IMR-90 (cell line): Measurements from ENCODE around the gene PXT1. TPM values are rescaled to one million over a fixed set of nuclear protein-coding genes. Genes with fewer than 3 reads are reported as not detected.

Experiments used
- ATAC-seq: fragments of 200-7000 bp; cut with Tn5 transposase; 2 replicates; pipeline ENCODE4 v1.9.1; 2020; ENCODE audit warnings: low read depth, mild to moderate bottlenecking, moderate library complexity
- BruUV-seq: library from RNA; stranded (reverse); fragments of 400-500 nt; replicated peaks from 2 replicates; lab custom pipeline; 2021; lab: Mats Ljungman, UMichigan
- CTCF ChIA-PET: fragments of 300-600 bp; formaldehyde crosslinking; extraction: SDS; loops from one replicate; lab custom pipeline; 2021; ENCODE audit warnings: antibody characterized with exemption; lab: Yijun Ruan, JAX
- POLR2A ChIA-PET: fragments of 300-600 bp; sonication (Branson Sonifier 250); formaldehyde crosslinking; loops from one replicate; lab custom pipeline; 2022; ENCODE audit warnings: antibody characterized with exemption; ENCODE audit not compliant: unreplicated experiment; lab: Charles Lee
- DNase-seq: peaks from one replicate; pipeline ENCODE4 v3.0.0; 2013
- H2AFZ ChIP-seq: replicated peaks from 2 replicates; pipeline ENCODE3; 2013; ENCODE audit warnings: low read length, mild to moderate bottlenecking; ENCODE audit not compliant: poor library complexity
- H2AK5ac ChIP-seq: 2 replicates; pipeline ENCODE4 v1.6.1; 2013; ENCODE audit warnings: low read depth, low read length, inconsistent platforms
- H2AK9ac ChIP-seq: replicated peaks from 2 replicates; pipeline ENCODE3; 2013; ENCODE audit warnings: mild to moderate bottlenecking, low read depth, low read length, moderate library complexity; ENCODE audit not compliant: poor library complexity
- H2BK120ac ChIP-seq: 2 replicates; pipeline ENCODE4 v1.6.1; 2013; ENCODE audit warnings: low read depth, low read length, inconsistent platforms
- H2BK15ac ChIP-seq: 3 replicates; pipeline ENCODE4 v1.6.1; 2013; ENCODE audit warnings: low read depth, low read length, inconsistent platforms
- H2BK20ac ChIP-seq: 2 replicates; pipeline ENCODE4 v1.6.1; 2013; ENCODE audit warnings: low read depth, mild to moderate bottlenecking, inconsistent platforms, low read length, moderate library complexity
- H2BK5ac ChIP-seq: 2 replicates; pipeline ENCODE4 v1.6.1; 2013; ENCODE audit warnings: mild to moderate bottlenecking, low read depth, low read length, inconsistent platforms; ENCODE audit not compliant: poor library complexity, severe bottlenecking
- H3K14ac ChIP-seq: replicated peaks from 2 replicates; pipeline ENCODE4 v1.6.1; 2013; ENCODE audit warnings: low read depth, low read length, inconsistent platforms
- H3K18ac ChIP-seq: 2 replicates; pipeline ENCODE4 v1.6.1; 2013; ENCODE audit warnings: low read depth, low read length, control low read depth
- H3K23ac ChIP-seq: 2 replicates; pipeline ENCODE4 v1.6.1; 2013; ENCODE audit warnings: low read depth, low read length, inconsistent platforms
- H3K27ac ChIP-seq: 2 replicates; pipeline ENCODE4 v1.5.1; 2013; ENCODE audit warnings: mild to moderate bottlenecking, control low read depth, low read length; ENCODE audit not compliant: insufficient read depth
- H3K27me3 ChIP-seq: 2 replicates; pipeline ENCODE4 v1.6.1; 2013; ENCODE audit warnings: low read length; ENCODE audit not compliant: control insufficient read depth, insufficient read depth
- H3K36me3 ChIP-seq: 2 replicates; pipeline ENCODE4 v1.6.1; 2013; ENCODE audit warnings: low read length, mixed read lengths; ENCODE audit not compliant: control insufficient read depth, insufficient read depth
- H3K4ac ChIP-seq: 2 replicates; pipeline ENCODE4 v1.6.1; 2013; ENCODE audit warnings: low read depth, low read length, inconsistent platforms
- H3K4me1 ChIP-seq: 2 replicates; pipeline ENCODE4 v1.6.1; 2013; ENCODE audit warnings: low read length, mixed read lengths; ENCODE audit not compliant: control insufficient read depth, insufficient read depth
- H3K4me2 ChIP-seq: 2 replicates; pipeline ENCODE4 v1.6.1; 2013; ENCODE audit warnings: low read depth, mild to moderate bottlenecking, control low read depth, low read length, moderate library complexity
- H3K4me3 ChIP-seq: 2 replicates; pipeline ENCODE4 v1.5.1; 2013; ENCODE audit warnings: low read depth, mild to moderate bottlenecking, control low read depth, low read length, moderate library complexity; ENCODE audit not compliant: insufficient read depth
- H3K56ac ChIP-seq: 2 replicates; pipeline ENCODE4 v1.6.1; 2013; ENCODE audit warnings: low read length, inconsistent platforms; ENCODE audit not compliant: insufficient read depth; ENCODE audit errors: extremely low read depth
- H3K79me1 ChIP-seq, 2 experiments: 2 replicates each; pipeline ENCODE4 v1.6.1; 2013; ENCODE audit warnings: low read length in 2 of 2, inconsistent platforms in 1 of 2, low read depth in 1 of 2
- H3K9ac ChIP-seq: 2 replicates; pipeline ENCODE4 v1.6.1; 2013; ENCODE audit warnings: low read depth, low read length, control low read depth
- H3K9me1 ChIP-seq: 2 replicates; pipeline ENCODE4 v1.6.1; 2013; ENCODE audit warnings: low read length, inconsistent platforms; ENCODE audit not compliant: insufficient read depth
- H3K9me3 ChIP-seq: 2 replicates; pipeline ENCODE4 v1.6.1; 2013; ENCODE audit warnings: low read length; ENCODE audit not compliant: control insufficient read depth, insufficient read depth
- H4K20me1 ChIP-seq: 2 replicates; pipeline ENCODE4 v1.6.1; 2013; ENCODE audit warnings: low read length, inconsistent platforms; ENCODE audit not compliant: insufficient read depth
- H4K5ac ChIP-seq: 2 replicates; pipeline ENCODE4 v1.6.1; 2013; ENCODE audit warnings: mild to moderate bottlenecking, low read depth, low read length, control low read depth
- H4K8ac ChIP-seq, 2 experiments: 2 replicates each; pipeline ENCODE4 v1.6.1; 2013; ENCODE audit warnings: low read depth in 2 of 2, low read length in 2 of 2, control low read depth in 1 of 2, inconsistent platforms in 1 of 2
- H4K91ac ChIP-seq: 2 replicates; pipeline ENCODE4 v1.6.1; 2013; ENCODE audit warnings: low read depth, low read length, inconsistent platforms; ENCODE audit not compliant: insufficient read depth
- CHD1 ChIP-seq: IDR thresholded peaks from 2 replicates; pipeline ENCODE4 v1.6.1; 2012; ENCODE audit warnings: low read depth, low read length, improper control_type of control experiment
- FOS ChIP-seq: fragments of 150-350 bp; IDR thresholded peaks from 2 replicates; pipeline ENCODE4 v1.6.1; 2016; ENCODE audit warnings: low read depth, low read length
- MAFK ChIP-seq: IDR thresholded peaks from 2 replicates; pipeline ENCODE4 v1.6.1; 2012; ENCODE audit warnings: low read depth, low read length, improper control_type of control experiment
- NFE2L2 ChIP-seq: fragments of 150-350 bp; IDR thresholded peaks from 2 replicates; pipeline ENCODE4 v1.6.1; 2016; ENCODE audit warnings: low read depth, mild to moderate bottlenecking, low read length
- RAD21 ChIP-seq: IDR thresholded peaks from 2 replicates; pipeline ENCODE4 v1.6.1; 2012; ENCODE audit warnings: low read length, improper control_type of control experiment
- RFX5 ChIP-seq: IDR thresholded peaks from 2 replicates; pipeline ENCODE4 v1.8.0; 2012; ENCODE audit warnings: low read depth, mild to moderate bottlenecking, low read length, moderate library complexity
- SMC3 ChIP-seq: fragments of 150-350 bp; IDR thresholded peaks from 2 replicates; pipeline ENCODE4 v1.6.1; 2016; ENCODE audit warnings: low read depth, mild to moderate bottlenecking, antibody characterized with exemption, low read length, moderate library complexity
- WGBS, 2 experiments: methylation state at CpG; one replicate each; pipeline versions ENCODE4 v1.1.5 to v1.1.7; 2013; ENCODE audit warnings: missing lambda C conversion rate in 2 of 2; ENCODE audit not compliant: insufficient read length in 1 of 2; ENCODE audit errors: extremely low coverage in 2 of 2; 5-methylcytosine and 5-hydroxymethylcytosine counted together
- dilution Hi-C: fragments of 300-500 bp; cut with HindIII; formaldehyde crosslinking; loops from one replicate; pipeline ENCODE4 v1.14.3; 2018; ENCODE audit warnings: low sequenced_read_pairs; ENCODE audit not compliant: unreplicated experiment
- in situ Hi-C: fragments of 300-500 bp; cut with MboI; formaldehyde crosslinking; loops from 3 replicates; pipeline ENCODE4 v1.14.3; 2019; ENCODE audit warnings: low sequenced_read_pairs, inconsistent platforms, mixed read lengths
- intact Hi-C: fragments of 100-400 bp; cut with micrococcal nuclease; formaldehyde crosslinking; loops from 2 replicates; pipeline ENCODE4 v1.10.0; 2022
- polyA plus RNA-seq, 3 experiments: library from polyadenylated mRNA; depleted of rRNA; stranded (reverse); fragments of >200 nt; gene quantifications; 2 replicates each; pipeline ENCODE4 v1.2.3, GENCODE V29; 2012; ENCODE audit warnings: low replicate concordance in 1 of 3
- total RNA-seq: library from RNA; depleted of rRNA; stranded (reverse); fragments of >200 nt; gene quantifications from 2 replicates; pipeline ENCODE4 v1.2.3, GENCODE V29; 2012

Gene PXT1
- total and polyA plus RNA-seq, 2 of the 4 experiments (the other 2 are of a cell fraction): not detected

- H3K18ac ChIP-seq: peak overlapping the region; percentile 48; the same call in 1 of the 2 replicates
- H3K9me3 ChIP-seq: no peaks in the 10 kb centered on the region; the same call in 1 of the 2 replicates
- H3K56ac ChIP-seq: no peak overlapping the region
- peak; percentile 67 for DNase-seq
- peak overlapping the region; percentile 63; the same call in 1 of the 3 replicates for H2BK15ac ChIP-seq
- H2BK120ac ChIP-seq: peak overlapping the region; percentile 81
- peak overlapping the region; percentile 87 for H2BK5ac ChIP-seq
- intact Hi-C loops (no loop called here), dilution Hi-C loops (no loop called here), in situ Hi-C loops (no loop called here)
- no CpG with 5 or more reads among the region's 2 CpGs for WGBS, 2 experiments
- no TSS peak for BruUV-seq
- ATAC-seq: peak; percentile 67
- H2BK20ac ChIP-seq: peak overlapping the region; percentile 36; the same call in 1 of the 2 replicates
- peak overlapping the region; percentile 23; the same call in 1 of the 2 replicates for H4K5ac ChIP-seq
- no peak overlapping the region for H2AK5ac ChIP-seq
- no peak for TF ChIP-seq RAD21
- TF ChIP-seq SMC3: no peak
- TF ChIP-seq FOS: no peak
- no peak for TF ChIP-seq CHD1
- no peak for TF ChIP-seq NFE2L2
- no peak for TF ChIP-seq RFX5
- no peak for TF ChIP-seq MAFK
- no peak overlapping the region for H3K4me2 ChIP-seq
- H3K4me1 ChIP-seq: peaks cover 12% of the 10 kb centered on the region
- no peak overlapping the region for H3K27ac ChIP-seq
- H3K36me3 ChIP-seq: no peaks in the 10 kb centered on the region
- POLR2A ChIA-PET: no interaction called here
- no peak overlapping the region for H3K9ac ChIP-seq
- CTCF ChIA-PET: interaction anchor here (0.6 kb wide), 1 partner anchor 667 kb away, joined by 3 read pairs; no protein-coding TSS in a partner anchor
- no peak overlapping the region for H2AK9ac ChIP-seq
- H3K4me3 ChIP-seq: no peak overlapping the region
- H4K91ac ChIP-seq: no peak overlapping the region; the same call in 1 of the 2 replicates
- no peaks in the 10 kb centered on the region for H4K20me1 ChIP-seq
- peak overlapping the region; percentile 8; the same call in 1 of the 2 replicates for H3K4ac ChIP-seq
- H3K27me3 ChIP-seq: no peaks in the 10 kb centered on the region
- peaks cover 6% of the 10 kb centered on the region; the same call in 1 of the 2 replicates for H3K9me1 ChIP-seq
- no peak overlapping the region for H3K23ac ChIP-seq
- H3K79me1 ChIP-seq: peaks cover 5 to 7% of the 10 kb centered on the region in 2 experiments; a peak in 2 of 4 replicates
- H2AFZ ChIP-seq: no peak overlapping the region
- peak overlapping the region in 1 of 2 experiments; percentile 15; a peak in 2 of 4 replicates for H4K8ac ChIP-seq
- H3K14ac ChIP-seq: no peak overlapping the region; the same call in 1 of the 2 replicates
Observed at GRCh38 chr6:36430351-36430750, 12.3 kb downstream of the PXT1 start.
